Fibroblast of skin of right quadriceps (primary cell): ENCODE results near the gene ADAMTSL4.

Source experiments
- DNase-seq: peaks from one replicate; pipeline ENCODE4 v3.0.0-alpha.2; 2013

ADAMTSL4 gene

DNA sequence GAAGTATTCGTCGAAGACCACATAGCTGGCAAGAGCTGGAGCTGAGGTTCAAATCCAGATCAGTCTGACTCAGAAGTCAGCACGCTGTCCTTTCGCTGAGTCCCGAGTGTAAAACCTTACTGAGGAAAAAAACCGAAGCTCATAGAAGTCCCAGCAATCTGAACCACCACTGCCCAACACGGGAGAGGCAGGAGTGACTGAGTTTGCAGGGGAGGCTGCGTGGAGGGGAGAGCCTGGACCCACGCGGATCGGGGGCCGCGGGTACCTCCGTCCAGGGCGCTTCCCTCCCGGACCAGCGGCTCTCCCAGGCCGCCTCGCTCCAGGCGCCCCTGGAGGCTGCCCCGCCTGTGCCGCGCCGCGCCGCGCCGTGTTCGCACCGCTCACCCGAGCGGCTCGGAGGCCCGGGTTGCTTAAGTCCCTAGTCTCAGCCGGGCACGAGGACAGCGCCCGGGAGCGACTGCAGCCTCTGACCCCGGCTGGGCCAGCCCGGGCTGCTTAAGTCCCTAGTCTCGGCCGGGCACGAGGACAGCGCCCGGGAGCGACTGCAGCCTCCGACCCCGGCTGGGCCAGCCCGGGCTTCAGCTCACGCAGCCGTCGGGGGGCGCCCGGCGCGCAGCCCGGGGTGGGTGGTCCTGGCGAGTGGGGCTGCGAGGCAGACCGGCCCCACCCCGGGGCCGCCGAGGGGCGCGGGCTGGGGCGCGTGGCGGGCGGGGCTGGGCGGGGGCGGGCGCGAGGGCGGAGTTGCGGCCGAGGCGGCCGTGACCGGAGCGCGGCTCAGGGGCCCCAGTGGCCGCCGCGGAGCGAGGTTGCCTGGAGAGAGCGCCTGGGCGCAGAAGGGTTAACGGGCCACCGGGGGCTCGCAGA, at the start of gene ADAMTSL4:
Gene ADAMTSL4, plus strand, starts transcription at position 777 of the 864 bp plus-strand sequence. CDS start 2,881 bp downstream, outside the sequence.
- DNase-seq, result peak; percentile 65

DNA sequence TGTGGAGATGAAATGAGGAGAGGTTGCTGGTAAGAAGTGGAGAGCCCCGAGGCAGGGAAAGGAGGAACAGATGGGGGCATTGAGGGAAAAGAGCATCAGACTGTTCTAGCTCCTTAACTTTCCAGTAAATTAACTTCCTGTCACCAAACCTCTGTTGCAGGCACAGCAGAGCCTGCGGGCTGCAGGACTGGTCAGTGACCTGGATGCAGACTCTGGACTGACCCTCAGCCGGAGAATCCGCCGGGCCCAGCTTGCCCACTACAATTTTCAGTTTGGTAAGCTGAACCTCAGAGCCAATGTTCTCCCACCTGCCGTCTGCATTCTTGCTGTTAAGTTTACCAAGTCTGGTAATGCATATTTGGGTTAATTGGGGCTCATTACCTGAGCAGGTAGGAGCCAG, 43.8 kb upstream of the ADAMTSL4 start:
- no peak for DNase-seq

DNA sequence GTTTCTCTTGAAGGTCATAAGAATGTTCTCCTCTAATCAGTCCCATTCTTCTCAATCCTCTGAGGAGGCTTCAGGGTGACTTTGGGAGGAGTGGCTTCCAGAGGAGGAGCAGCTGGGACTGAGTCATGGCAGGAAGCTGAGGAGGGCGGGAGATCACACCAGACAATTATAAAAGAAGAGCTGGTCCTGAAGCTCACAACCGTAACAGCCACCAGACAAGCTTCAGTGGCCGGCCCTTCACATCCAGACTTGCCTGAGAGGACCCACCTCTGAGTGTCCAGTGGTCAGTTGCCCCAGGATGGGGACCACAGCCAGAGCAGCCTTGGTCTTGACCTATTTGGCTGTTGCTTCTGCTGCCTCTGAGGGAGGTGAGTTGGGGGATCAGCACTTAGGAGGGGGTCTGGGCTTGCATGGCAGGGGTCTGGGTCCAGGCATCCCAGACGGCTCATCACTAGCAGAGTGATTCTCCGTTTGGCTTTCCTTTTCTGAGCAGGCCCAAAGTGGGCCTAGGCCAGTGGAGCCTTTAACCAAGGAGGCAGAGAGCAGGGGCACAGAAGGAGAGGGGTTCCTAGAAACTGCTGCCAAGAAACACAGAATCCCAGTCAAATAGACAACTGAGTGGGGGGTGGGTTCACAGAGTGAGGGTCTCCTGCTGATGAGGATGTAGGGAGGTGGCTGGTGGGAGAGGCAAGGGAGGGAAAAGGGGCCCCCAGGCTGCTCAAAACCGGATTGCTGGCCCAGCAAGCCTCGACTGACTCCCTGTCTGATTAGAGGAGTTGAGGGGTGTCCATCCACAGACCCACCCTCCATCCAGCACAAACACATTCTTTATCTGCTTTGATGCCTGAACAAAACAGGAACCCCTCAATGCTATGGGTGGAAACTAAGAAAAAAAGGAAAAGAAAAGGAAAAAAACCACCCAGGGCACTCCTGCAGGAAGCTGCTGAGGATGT, 41.0 kb upstream of the ADAMTSL4 start, which contains the start of gene ECM1:
Gene ECM1, plus strand, starts transcription at position 198 of the 953 bp plus-strand sequence. Its CDS starts 101 bp downstream, at position 299.
- peak; percentile 77 for DNase-seq

DNA sequence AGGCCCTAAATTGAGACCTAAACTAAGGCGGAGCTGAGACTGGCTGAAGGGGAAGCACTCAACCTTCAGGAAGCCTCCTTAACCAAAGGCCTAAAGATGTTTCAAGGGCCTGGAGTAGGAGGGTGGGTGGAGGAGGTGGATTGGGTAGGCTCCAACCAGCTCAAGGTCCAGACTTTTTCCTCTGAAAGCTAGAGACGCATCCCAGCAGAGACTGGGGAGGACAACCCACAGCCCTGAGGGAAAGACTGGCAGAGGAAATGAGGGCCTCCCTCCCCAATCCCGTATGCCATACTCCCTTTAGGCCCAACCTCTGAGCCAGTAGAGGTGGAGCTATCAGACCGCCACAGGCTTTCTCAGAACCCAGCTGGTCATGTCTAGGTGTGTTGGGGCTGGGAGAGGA, 40.2 kb upstream of the ADAMTSL4 start:
- DNase-seq, result no peak

DNA sequence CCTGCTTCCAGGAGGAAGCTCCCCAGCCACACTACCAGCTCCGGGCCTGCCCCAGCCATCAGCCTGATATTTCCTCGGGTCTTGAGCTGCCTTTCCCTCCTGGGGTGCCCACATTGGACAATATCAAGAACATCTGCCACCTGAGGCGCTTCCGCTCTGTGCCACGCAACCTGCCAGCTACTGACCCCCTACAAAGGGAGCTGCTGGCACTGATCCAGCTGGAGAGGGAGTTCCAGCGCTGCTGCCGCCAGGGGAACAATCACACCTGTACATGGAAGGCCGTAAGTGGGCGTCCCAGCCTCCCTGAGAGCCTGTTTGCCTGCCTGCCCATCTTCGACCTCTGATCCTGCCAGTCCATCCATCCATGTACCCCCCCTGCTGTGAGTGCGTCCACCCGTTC, 37.7 kb upstream of the ADAMTSL4 start:
- no peak for DNase-seq

DNA sequence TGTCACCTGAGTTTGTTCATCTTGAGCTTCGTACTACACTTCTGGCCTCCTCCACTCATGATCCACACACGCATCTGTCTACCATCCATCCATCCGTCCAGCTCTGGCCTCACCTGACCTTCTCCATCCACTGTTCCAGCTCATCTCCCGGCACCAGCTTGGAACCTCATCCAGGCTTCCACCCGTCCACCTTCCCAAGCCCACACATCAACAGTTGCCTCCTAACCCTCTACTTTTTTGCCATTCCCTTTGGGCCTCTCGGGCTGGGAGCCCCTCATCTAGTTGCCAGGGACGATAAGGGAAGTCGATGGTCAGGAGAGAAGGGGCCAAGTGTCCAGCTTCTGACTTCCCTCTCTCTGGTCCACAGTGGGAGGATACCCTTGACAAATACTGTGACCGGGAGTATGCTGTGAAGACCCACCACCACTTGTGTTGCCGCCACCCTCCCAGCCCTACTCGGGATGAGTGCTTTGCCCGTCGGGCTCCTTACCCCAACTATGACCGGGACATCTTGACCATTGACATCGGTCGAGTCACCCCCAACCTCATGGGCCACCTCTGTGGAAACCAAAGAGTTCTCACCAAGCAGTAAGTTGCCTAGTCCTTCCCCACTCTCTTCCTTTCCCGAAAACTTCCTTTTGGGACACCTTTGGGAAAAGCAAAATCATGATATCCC, 37.1 kb upstream of the ADAMTSL4 start:
- no peak for DNase-seq

DNA sequence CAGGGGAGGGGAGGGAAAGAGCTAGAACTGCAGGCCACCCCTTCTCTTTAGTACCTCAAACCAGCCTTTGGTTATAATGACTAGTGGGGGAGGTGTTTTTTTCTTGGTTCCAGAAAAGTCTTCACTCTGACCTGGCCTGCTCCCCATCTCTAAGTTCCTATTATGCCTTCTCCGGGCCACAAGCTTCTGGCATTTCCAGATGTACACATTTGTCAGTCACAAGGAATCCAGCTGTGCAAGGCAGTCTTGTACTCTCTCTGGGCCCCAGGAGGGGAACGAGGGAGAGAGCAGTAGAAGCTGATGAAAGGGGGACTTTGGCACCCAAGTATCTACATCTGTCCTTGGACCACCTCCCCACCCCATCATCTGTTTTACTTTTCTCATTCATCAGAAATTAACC, 36.4 kb upstream of the ADAMTSL4 start:
- DNase-seq, result no peak

DNA sequence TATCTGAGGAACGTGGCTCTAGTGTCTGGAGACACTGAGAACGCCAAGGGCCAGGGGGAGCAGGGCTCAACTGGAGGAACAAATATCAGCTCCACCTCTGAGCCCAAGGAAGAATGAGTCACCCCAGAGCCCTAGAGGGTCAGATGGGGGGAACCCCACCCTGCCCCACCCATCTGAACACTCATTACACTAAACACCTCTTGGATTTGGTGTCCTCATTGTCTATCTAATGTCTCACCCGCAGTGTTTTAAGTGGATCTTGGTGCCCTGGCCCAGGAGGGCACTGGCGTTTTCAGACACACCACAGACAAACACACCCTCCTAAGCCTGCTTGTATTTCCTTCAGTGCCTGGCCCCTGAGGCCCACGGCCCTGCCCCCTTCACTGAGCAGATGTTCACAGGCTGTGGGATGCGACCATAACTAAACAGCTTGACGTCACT, 35.8 kb upstream of the ADAMTSL4 start:
- DNase-seq, result no peak

DNA sequence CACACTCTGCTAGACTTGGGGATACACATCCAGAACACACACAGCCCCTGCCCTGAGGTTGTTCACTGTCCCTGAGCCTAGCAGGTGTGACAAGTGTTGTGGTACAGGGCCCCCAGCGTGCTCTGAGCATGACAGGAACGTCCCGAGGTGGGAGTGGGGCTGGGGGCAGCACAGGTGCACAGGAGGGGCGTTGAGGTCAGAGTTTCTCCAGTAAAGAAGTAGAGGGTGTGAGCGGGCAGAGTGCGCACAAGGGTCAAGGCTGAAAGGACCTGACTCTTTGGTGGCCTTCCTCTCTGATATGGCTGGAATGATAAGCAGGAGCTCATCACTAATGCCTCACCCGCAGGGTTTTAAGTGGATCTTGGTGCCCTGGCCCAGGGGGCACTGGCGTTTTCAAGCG, 34.9 kb upstream of the ADAMTSL4 start:
- DNase-seq, result no peak

DNA sequence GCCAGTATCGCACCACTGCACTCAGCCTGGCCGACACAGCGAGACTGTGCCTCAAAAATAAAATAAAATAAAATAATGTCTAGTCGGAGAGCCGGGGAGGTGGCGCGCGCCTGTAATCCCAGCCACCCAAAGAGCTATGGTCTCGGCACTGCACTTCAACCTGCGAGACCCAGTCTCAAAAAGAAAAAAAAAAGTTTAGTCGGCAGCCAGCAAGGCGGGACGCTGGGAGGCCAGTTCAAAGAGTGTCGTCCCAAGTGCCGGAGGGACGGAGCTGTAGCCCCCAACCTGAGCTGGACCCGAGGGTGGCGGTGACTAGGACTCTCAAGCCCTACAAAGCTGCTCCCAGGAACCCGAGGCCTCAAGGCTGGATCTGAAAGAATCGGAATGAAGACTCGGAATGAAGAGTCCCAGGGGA, 34.3 kb upstream of the ADAMTSL4 start:
- no peak for DNase-seq

DNA sequence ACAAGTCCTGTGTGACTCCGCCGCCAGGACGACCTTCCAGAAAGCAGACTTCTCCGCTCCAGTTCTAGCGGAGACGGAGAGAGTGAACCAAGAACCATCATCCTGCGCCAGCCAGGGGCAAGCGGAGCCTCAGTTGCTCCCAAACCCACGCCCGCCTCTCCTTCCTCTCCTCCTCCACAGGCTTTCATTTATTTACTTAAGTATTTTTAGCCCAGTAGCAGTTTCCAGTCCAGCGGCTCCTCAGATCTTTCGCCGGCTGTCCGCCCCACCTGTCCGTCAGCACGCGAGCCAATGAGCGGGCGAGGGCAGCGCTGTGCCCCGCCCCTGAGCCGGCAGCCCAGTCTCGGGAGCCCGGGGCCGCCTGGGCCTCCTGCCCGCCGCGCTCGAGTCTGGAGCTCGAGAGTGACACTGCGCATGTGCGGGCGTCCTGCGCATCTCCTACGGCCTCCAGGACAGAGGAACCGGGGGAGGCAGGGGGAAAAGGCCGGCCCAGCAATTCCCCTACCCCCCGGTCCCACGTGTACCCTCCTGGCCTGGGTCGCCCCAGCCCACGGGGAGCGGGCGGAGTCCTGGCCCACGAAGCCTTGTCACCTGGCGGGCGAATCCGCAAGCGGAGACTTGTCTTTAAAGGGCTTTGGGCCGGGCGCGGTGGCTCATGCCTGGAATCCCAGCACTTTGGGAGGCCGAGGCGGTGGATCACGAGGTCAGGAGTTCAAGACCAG, 33.7 kb upstream of the ADAMTSL4 start, which contains the start of gene FALEC:
Gene FALEC, plus strand, starts transcription at position 425 of the 722 bp plus-strand sequence.
- peak; percentile 96 for DNase-seq

DNA sequence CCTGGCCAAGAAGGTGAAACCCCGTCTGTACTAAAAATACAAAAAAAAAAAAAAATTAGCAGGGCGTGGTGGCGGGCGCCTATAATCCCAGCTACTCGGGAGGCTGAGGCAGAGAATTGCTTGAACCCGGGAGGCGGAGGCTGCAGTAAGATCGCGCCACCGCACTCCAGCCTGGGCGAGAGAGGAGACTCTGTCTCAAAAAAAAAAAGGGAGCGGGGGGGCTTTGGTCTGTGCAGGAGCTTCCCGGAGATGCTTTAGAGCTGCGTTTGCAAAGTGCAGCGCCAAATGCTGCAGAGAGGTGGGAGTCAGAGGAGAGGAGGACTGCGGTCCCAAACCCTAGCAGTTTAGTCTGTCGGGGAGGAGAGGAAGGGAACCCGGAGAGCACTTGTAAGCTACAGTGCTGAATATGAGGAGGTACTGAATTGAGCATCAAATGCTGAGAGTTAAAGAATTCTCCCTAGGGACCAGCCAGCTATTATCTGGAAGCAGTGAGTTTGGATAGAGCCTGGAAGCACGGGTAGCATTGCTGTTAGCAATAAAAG, 33.1 kb upstream of the ADAMTSL4 start:
- no peak for DNase-seq

DNA sequence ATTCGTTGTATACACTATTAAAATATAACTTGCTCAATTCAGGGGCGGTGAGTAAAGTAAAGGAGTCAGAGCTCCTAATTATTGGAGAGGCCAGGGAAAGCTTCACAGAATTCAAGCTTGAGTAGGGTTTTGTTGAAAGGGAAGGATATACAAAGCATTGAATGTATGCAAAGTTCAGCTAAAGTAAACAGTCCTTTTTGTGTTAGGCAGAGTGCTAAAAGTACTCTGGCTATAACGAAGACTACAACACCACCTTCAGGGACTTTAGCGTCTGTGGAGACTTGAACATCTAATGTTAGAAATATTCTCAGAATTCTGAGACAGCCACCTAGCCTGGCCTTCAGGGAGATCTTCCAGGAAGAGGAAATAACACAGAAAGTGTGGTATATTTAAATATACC, 32.6 kb upstream of the ADAMTSL4 start:
- no peak for DNase-seq

DNA sequence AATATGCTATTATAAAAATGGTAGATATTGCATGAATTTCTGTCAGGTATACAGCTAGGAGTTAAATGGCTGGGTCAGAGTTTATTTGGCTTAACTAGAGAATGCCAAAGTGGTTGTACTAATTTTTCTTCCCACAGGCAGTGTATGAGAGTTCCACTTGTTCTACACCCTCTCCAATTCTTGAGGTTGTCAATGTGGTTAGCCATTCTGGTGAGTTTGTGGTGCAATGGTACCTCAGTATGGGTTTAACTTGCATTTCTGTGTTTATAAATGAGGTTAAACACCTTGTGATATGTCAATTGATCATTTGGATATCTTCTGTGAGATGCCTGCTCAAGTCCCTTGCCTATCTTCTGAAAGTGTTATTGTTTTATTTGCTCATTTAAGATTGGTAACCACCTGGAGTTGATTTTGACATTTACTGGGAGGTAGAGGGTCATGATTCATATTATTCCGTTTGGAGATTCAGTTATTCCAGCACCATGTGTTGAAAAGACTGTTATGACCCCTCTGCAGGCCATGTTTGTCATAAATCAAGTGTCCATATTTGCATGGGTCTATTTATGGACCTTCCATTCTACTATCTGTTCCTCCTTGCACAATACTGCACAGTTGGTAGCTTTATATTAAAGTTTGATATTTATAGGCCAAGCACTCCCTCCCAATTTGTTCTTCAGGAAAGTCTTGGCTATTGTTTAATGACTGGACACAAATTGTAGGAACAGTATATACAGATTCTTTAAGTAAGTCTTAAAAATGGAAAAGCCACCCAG, 27.8 kb upstream of the ADAMTSL4 start:
- no peak for DNase-seq

DNA sequence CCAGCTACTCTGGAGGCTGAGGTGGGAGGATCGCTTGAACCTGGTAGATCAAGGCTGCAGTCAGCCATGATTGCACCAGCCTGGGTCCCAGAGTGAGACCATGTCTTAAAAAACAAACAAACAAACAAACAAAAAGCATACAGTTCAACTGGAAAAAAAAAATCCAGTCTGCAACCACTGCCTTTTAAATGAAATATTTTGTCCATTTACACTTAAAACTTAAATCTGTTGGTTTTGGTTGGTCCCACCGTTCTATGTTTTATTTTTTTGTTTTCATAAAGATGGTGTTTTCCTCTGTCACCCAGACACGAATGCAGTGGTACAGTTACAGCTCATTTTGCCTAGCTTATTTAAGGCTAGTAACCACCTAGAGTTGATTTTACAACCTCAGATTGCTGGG, 23.9 kb upstream of the ADAMTSL4 start:
- no peak for DNase-seq

DNA sequence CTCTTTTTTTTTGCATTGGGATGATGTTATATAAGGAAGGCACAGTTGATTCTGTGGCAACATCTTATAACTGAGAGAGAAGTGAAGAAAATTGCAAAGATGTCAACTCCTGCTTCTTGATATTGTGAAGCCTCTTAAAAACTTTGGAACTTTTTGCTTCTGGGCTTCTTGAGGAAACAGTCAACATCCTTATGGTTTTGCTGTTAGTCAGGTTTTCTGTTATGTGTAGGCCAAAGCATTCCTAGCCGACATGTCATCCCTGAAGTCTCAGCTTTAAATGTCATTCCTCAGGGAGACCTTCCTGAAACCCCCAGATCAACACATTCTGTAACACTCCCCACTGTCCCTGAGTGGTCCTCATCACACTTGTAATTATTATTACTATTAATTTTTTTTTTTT, 21.0 kb upstream of the ADAMTSL4 start:
- DNase-seq, result peak; percentile 75

DNA sequence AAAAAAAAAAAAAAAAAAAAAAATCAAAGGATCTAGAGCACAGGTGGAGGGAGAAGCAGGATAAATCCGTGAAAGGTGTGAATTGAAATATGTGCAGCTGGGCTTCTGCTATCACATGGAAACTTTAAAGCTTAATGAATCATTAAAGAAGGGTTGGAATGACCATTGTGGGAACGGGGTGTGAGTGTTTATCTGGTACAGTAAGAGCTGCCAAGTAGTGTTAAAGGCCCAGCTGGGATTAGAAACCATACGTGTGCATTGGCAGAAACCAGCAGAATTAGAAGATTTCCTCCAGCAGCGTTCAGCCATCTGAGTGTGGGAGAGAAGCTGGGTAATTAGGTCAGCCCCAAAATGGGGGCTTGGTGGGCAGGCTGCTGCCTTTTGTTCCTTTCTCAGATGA, 20.2 kb upstream of the ADAMTSL4 start:
- DNase-seq, result peak; percentile 69

DNA sequence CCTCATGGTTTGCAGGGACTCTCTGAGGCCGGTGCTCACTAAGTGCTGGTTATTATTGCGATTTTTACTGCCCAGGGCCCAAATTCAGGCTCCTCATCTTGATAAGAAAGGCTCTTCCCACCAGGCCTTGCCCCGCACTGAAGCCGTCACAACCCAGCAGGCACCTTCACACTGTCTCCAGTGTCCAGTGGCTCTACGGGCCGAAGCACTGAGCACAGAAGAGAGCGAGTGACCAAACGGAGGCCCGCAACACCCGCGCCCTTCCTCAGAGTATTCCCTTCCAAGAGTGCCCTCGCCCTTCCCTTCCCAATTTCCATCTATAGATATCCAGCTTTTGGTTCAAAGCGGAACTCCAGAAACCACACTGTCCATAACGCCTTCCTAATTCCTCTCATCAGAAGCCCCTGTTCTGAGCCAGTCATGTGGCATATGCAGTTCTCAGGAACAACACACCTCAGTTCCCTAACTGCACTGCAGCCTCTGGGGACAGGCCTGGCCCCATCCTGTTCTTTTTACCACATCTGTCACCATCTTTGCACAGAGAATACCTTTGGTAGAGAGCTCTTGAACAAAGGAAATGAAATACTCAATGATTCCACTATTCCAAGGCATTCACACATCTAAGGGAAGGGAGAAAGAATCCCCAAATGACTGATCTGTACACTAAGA, 18.6 kb upstream of the ADAMTSL4 start:
- no peak for DNase-seq

DNA sequence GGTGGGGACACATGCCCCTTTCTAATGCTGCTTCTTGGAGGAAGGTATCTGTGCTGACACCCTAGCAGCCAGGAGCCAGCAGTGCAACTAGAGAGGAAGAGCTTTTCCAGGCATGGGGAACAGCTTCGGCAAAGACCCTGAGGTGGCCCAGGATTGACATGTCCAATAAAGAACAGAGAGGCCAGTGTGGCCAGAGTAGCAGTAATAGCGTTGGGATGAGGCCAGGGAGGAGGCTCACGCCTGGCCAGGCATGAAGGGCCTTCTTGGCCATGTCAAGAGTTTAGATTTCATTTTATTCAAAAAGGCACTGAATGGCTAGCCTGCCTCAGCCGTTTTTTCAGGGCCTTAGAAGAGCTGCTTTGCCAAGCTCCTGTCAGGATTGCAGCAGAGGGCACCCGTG, 16.3 kb upstream of the ADAMTSL4 start:
- DNase-seq, result no peak

DNA sequence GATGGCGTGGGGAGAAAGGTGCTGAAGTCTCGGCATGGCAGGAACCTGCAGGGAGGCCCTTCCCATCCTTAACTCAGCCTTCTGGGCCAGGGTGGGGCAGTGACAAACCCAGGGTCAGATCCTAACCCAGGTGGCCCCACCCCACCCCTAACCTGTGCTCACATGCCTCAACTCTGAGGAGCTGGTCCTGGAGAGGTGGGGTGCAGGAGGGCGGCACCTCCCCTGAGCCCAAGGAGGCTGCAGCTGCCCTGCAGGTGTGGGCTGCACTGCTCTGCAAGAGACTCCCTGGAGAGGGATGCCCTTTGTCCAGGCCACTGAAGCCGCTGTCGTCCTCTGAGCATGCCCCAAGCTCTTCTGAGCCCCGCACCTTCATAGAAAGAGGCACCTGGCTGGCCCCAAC, 15.2 kb upstream of the ADAMTSL4 start:
- no peak for DNase-seq
